A673 (cell line): ENCODE data around the gene CYP4F2.

Experiments
- CTCF ChIP-seq: fragments of 300-800, 200-600 bp; sonication (generic); conservative IDR thresholded peaks from 2 replicates; pipeline ENCODE4 v1.5.1; 2017; ENCODE audit warnings: low read depth, mild to moderate bottlenecking, antibody characterized with exemption, low read length, moderate library complexity, mixed read lengths
- EZH2 ChIP-seq: fragments of 200-600 bp; sonication (generic); IDR thresholded peaks from 2 replicates; pipeline ENCODE4 v1.6.1; 2017; ENCODE audit warnings: borderline replicate concordance, low read depth, mild to moderate bottlenecking, mixed read lengths, antibody characterized with exemption, low read length; ENCODE audit not compliant: poor library complexity, severe bottlenecking

DNA sequence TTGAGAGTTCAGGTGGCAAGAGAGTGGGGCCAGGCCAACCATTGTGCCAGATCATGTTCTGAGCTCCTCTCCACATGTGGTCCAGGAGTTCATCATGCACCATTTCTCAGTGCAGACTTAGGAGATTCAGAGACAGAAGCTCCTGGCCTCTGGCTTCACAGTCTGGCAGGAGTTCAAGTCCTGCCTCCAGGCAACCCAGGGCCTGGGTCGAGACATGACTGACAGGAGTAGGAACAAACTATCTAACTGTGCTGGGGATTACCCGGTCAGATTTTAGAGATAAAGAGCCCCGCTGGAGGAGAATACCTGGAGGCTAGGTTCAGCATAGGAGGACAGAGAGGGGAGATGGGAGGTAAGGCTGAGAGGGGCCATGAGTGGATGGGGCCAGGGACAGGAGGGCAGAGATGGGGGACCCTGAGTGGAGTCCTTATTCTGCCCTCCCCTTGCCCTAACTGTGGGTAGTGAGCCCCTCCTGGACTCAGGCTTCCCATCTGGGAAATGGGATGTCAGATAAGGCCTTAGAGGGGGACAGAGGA is 37.4 kb upstream of the CYP4F2 start:
- TF ChIP-seq CTCF (no peak), EZH2 (no peak)
